HG02852 (cell line): Measurements from ENCODE around the gene TTC12.
"Not testable (repeated sequence)": the region's sequence is repeated elsewhere in the genome, so short reads cannot be mapped to it uniquely, and the experiment has no call there.

Source experiments
- ATAC-seq: cut with Tn5 transposase; IDR thresholded peaks from one replicate; pipeline ENCODE4 v1.9.1; 2021; ENCODE audit warnings: mild to moderate bottlenecking, moderate library complexity; ENCODE audit not compliant: unreplicated experiment

Gene TTC12

DNA sequence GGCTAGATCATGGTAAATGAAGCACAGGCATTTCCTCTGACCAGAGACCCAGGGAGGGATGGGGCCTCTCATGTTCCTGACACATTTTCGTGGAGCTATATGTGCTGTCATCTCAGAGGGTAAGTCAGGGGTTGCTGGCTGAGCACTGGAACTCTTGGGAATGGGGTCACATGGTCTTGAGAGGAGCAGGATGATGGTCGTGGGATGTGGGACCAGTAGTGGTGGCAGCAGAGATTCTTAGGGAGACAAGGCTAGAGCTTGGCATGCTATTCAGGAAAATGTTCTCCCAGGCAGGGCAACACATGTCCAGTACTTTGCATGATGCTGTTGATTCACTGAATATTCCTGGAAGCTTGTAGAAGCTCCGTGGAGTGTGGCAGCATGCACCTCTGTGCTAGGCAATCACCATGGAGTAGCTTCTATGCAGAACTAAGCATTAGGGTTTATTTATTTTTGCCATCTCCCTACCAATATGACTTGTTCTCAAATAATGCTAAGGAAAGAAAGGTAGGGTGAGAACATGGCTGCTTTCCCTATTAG, 31.4 kb upstream of the TTC12 start:
- no peak for ATAC-seq

- no peak for ATAC-seq
Observed at GRCh38 chr11:113283881-113284280, 30.5 kb upstream of the TTC12 start.

DNA sequence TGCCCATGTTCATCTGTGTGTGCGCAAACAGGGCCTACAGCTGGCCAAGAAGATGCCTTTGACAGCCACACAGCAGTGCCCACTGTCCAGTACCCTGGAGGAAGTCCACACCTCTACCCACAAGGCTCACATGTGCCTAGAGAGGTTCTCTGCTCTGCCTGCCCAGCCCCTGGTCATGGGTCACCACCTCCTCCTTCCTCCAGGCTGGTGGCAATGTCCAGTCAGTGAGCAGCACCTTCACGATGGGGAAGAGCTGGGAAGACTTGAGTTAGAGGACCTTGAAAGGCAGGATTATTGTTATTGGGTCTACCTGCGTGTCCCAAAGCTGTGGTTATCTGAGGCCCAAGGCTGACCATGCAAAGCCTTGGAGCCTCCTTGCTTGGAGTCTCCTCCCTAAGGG, 28.4 kb upstream of the TTC12 start:
- no peak for ATAC-seq

- ATAC-seq, result no peak
Observed at GRCh38 chr11:113286509-113287497, 27.6 kb upstream of the TTC12 start.

- no peak for ATAC-seq
Observed at GRCh38 chr11:113287801-113288200, 26.6 kb upstream of the TTC12 start.

- ATAC-seq, result no peak
Observed at GRCh38 chr11:113288286-113288863, 26.0 kb upstream of the TTC12 start.

GRCh38 chr11:113289431-113290187, 24.8 kb upstream of the TTC12 start:
- ATAC-seq, result peak; percentile 97

GRCh38 chr11:113293936-113294335, 20.4 kb upstream of the TTC12 start:
- ATAC-seq, result no peak

- no peak for ATAC-seq
Observed at GRCh38 chr11:113295993-113296392, 18.4 kb upstream of the TTC12 start.

DNA sequence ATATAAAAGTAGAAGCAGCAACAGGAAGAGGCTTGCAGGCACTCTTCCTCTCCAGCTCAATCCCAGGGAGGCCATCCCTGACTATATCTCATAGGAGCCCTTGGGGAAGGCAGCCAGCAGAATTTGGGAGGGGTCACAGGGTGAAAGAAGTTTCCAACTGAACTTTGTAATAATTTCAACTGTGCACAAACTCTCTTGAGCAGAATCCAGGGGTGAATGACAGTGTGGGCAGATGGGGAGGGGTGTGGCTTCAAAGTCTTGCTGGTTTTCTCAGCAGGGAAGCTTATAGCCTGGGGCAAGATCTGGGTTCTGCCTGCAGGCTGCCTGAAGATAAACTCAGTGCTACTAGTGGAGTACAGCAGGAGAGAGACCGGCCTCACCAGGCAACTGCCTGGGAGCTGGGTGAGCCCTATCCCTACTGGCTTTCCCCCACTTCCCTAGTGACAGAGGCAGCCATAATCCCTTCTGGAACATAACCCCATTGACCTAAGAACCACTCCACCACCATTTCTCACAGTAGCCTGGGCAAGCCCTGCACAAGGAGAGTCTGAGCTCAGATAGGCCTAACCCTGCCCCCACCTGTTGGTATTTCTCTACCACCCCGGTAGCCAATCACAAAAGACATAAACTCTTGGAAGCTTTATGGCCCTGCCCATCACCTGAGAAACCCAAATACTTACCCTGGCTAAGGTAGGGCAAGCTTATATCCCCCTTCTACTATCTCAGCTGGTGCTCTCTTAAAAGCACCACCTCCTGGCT, 17.8 kb upstream of the TTC12 start:
- no peak for ATAC-seq

GRCh38 chr11:113298496-113298895, 15.9 kb upstream of the TTC12 start:
- ATAC-seq, result not testable (repeated sequence)

GRCh38 chr11:113304916-113305315, 9.5 kb upstream of the TTC12 start:
- no peak for ATAC-seq

DNA sequence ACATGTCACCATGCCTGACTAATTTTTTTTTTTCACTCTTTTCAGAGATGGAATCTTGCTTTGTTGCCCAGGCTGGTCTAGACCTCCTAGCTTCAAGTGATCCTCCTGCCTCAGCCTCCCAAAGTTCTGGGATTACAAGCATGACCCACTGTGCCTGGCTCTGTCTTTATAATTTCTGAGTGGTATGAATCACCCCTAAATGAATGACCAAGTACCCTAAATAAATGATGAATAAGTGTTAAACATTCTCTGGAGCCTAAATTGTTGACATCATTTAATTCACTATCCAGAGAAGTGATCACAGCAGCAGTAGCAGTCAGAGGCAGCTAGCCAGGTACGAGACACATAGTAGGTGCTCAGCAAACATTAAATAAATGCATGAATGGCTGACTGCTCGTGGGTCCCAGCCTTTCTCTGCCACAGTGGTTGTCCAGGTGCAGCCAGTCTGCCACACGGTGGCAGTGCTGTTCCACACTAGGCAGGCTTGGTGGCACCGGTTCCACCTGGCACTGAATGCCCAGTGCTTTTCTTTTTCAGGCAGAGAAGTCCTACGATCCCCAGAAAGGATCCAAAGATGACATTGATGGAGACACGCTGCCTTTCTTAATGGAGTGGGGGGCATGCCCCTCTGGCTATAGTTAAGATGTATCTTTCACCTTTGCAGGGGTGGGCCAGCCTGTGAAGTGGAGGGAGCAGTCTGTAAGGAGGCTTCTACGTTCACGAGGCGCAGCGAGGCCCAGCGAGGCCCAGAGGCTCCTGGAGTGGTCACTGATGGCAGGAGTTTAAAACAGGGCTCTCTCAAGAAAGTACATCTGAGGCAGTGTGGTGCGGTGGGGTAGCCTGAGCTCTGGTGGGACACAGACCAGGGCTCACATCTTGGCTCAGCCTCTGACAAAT, 8.7 kb upstream of the TTC12 start:
- ATAC-seq, result peak; percentile 70

DNA sequence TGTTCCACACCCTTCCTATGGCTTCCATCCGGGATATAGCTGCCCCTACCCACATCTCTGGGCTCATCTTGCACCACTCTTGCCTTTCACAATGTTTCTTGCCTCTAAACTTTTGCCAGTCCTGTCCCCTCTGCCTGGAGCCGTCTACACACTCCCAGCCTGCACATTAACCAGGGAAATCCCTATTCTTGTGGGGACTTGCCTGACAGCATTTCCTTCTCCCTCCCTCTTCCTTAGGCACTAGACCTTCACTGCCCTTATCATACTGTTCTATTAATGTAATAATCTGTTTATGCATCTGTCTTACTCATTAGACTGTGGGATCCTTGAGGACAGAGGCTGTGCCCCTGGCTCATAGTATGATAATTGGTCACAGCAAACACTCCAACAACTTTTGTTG, 5.8 kb upstream of the TTC12 start:
- no peak for ATAC-seq

DNA sequence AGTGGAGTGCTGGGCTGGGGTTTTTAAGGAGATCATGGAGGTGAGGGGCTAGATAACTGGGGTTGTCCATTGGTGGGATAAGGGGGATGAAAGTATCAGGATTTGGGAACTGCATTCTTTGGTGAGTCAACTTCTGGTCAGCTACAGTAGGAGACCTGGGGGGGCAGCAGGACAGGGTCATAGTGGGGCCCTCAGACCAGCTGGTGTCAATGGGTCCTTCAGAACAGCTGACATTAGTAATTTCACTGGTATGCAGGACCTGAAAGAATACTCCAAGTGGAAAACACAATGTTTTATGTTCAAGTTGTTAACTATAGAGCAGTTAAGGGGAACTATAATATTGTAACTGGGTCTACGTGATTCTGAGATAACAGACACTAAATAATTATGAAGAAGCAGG, 2.8 kb upstream of the TTC12 start:
- no peak for ATAC-seq

- no peak for ATAC-seq
Observed at GRCh38 chr11:113313601-113314000, 782 bp upstream of the TTC12 start.

GRCh38 chr11:113314065-113314388, 356 bp upstream of the TTC12 start:
- ATAC-seq, result no peak

DNA sequence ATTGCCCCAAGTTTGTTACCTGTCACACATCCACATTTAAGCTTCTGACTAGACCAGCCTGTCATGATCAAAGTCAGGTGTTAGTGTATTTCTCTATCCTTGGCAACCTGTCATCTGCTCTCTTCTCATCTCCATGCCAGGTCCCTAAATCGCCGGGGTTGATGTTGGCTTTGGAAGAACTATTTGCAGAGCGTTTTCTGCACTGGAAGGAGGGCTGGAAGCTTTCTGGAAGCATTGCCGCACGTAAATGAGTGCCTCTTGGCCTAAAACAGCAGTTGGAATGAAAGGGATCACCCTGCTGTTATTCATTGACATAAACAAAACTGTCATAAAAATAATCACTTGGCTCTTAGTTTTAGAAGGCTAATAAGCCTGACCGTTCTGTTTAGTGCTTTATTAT, 1.4 kb downstream of the TTC12 start:
- ATAC-seq, result no peak

GRCh38 chr11:113316256-113316655, 1.9 kb downstream of the TTC12 start:
- no peak for ATAC-seq

DNA sequence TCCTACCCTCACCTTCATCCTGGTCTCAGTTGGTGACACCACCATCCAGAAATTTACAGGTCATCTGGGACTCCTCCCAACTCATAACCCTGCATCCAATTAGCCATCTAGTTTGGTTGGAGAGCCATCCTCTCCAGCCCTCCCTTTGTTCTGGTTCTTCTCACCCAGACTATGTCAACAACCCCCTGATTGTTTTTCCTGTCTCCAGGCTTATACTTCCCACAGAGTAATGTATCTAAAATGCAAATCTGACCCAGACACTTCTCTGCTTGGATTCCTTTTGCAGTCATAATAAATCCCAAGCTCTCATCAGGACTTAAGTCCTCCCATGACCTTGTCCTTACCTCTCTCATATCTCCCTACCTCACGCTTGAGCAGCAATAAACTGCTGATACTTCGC, 3.0 kb downstream of the TTC12 start:
- no peak for ATAC-seq
